K562 (cell line): Measurements from ENCODE around the gene TFAP2A. TPM values are rescaled to one million over a fixed set of nuclear protein-coding genes. Genes with fewer than 3 reads are reported as not detected.

Source experiments
- ATAC-seq: fragments of 200-7000 bp; cut with Tn5 transposase; 3 replicates; pipeline ENCODE4 v1.9.1; 2020; ENCODE audit warnings: moderate library complexity
- BruUV-seq: library from RNA; stranded (reverse); fragments of 400-500 nt; replicated peaks from 2 replicates; lab custom pipeline; 2021; lab: Mats Ljungman, UMichigan
- CTCF ChIA-PET: fragments of 300-600 bp; formaldehyde crosslinking; extraction: SDS; loops from one replicate; lab custom pipeline; 2021; ENCODE audit warnings: low intra/inter-chr PET ratio; lab: Yijun Ruan, JAX
- POLR2A ChIA-PET: fragments of 300-600, 350-650 bp; sonication (Branson Sonifier 250); formaldehyde crosslinking; extraction: SDS; loops from one replicate; lab custom pipeline; 2021; ENCODE audit warnings: antibody characterized with exemption, inconsistent platforms; lab: Yijun Ruan, JAX
- DNase-seq, 4 experiments: peaks; one replicate each; pipeline versions ENCODE4 v3.0.0 to v3.0.0-alpha.2; 2011 to 2018; ENCODE audit warnings: low spot score in 3 of 4, mixed read lengths in 3 of 4; ENCODE audit errors: extremely low read depth in 1 of 4
- FAIRE-seq: peaks from 2 replicates; lab custom pipeline; 2011; peaks lifted over from hg19 to GRCh38; lab: Jason Lieb, UNC
- H2AFZ ChIP-seq: 2 replicates; pipeline ENCODE4 v1.6.0; 2011; ENCODE audit warnings: low read depth, low read length, control low read depth, inconsistent platforms
- H3K27ac ChIP-seq: fragments of 200-600 bp; 3 replicates; pipeline ENCODE4 v1.8.0; 2011; ENCODE audit warnings: low read depth, mild to moderate bottlenecking, control low read depth, inconsistent platforms, low read length, moderate library complexity, mixed read lengths; ENCODE audit errors: extremely low read depth
- H3K27me3 ChIP-seq, 2 experiments: fragments of 300-600 bp in 1 of 2; 2 replicates in 1 of 2; 3 replicates in 1 of 2; pipeline versions ENCODE4 v1.6.0 to v1.8.0; 2011; ENCODE audit warnings: inconsistent platforms in 2 of 2, low read length in 2 of 2, mild to moderate bottlenecking in 1 of 2, mixed read lengths in 1 of 2, moderate library complexity in 1 of 2; ENCODE audit not compliant: control insufficient read depth in 2 of 2, insufficient read depth in 2 of 2
- H3K36me3 ChIP-seq: fragments of 300-600 bp; 3 replicates; pipeline ENCODE4 v1.8.0; 2011; ENCODE audit warnings: mild to moderate bottlenecking, low read length, inconsistent platforms; ENCODE audit not compliant: control insufficient read depth, insufficient read depth
- H3K4me1 ChIP-seq, 2 experiments: fragments of 200-600 bp in 1 of 2; replicated peaks in 1 of 2; 2 replicates in 1 of 2; 3 replicates in 1 of 2; pipeline versions ENCODE4 v1.5.1 to v1.8.0; 2011; ENCODE audit warnings: inconsistent platforms in 2 of 2, low read length in 2 of 2, mild to moderate bottlenecking in 1 of 2, mixed read lengths in 1 of 2, moderate library complexity in 1 of 2; ENCODE audit not compliant: control insufficient read depth in 2 of 2, insufficient read depth in 2 of 2
- H3K4me2 ChIP-seq: 2 replicates; pipeline ENCODE4 v1.6.1; 2011; ENCODE audit warnings: low read length, control low read depth, inconsistent platforms, mixed read lengths; ENCODE audit not compliant: insufficient read depth
- H3K4me3 ChIP-seq: fragments of 200-600 bp; sonication (generic), shearing (Covaris generic); 2 replicates; pipeline ENCODE4 v1.5.1; 2016; ENCODE audit warnings: control low read depth, inconsistent platforms
- H3K79me2 ChIP-seq: fragments of 200-600 bp; 3 replicates; pipeline ENCODE4 v1.8.0; 2011; ENCODE audit warnings: low read length, inconsistent platforms; ENCODE audit not compliant: control insufficient read depth, insufficient read depth
- H3K9ac ChIP-seq, 2 experiments: 2 replicates each; pipeline versions ENCODE4 v1.6.0 to v1.6.1; 2011; ENCODE audit warnings: low read depth in 2 of 2, low read length in 2 of 2, control low read depth in 1 of 2, inconsistent platforms in 1 of 2, mild to moderate bottlenecking in 1 of 2, mixed read lengths in 1 of 2; ENCODE audit not compliant: insufficient read depth in 1 of 2
- H3K9me1 ChIP-seq: one replicate; pipeline ENCODE4 v1.6.0; 2011; ENCODE audit warnings: inconsistent platforms, mild to moderate bottlenecking, low read length, moderate library complexity; ENCODE audit not compliant: control insufficient read depth, insufficient read depth
- H3K9me3 ChIP-seq: replicated peaks from 2 replicates; pipeline ENCODE4 v1.5.1; 2011; ENCODE audit warnings: low read depth, low read length, inconsistent platforms; ENCODE audit not compliant: control insufficient read depth, insufficient read depth
- H4K20me1 ChIP-seq: replicated peaks from 2 replicates; pipeline ENCODE4 v1.6.1; 2011; ENCODE audit warnings: low read length, inconsistent platforms, mixed read lengths; ENCODE audit not compliant: control insufficient read depth, insufficient read depth
- BHLHE40 ChIP-seq: IDR thresholded peaks from 2 replicates; pipeline ENCODE4 v1.6.1; 2011; ENCODE audit warnings: low read length, improper control_type of control experiment
- ELF2 ChIP-seq: fragments of 250-450 bp; sonication (Bioruptor Pico); IDR thresholded peaks from 2 replicates; pipeline ENCODE4 v1.5.0; 2021; ENCODE audit warnings: mild to moderate bottlenecking
- EZH2 ChIP-seq: IDR thresholded peaks from 2 replicates; pipeline ENCODE4 v1.6.1; 2012; ENCODE audit warnings: low read depth, mild to moderate bottlenecking, inconsistent platforms, low read length, borderline replicate concordance
- HDAC6 ChIP-seq: IDR thresholded peaks from 2 replicates; pipeline ENCODE4 v1.6.1; 2012; ENCODE audit warnings: low read depth, mild to moderate bottlenecking, control low read depth, inconsistent platforms, low read length, moderate library complexity
- MNT ChIP-seq, 2 experiments: fragments of 450-650 bp; conservative IDR thresholded peaks; 2 replicates each; pipeline ENCODE4 v1.6.1; 2017; ENCODE audit warnings: mild to moderate bottlenecking in 2 of 2, moderate library complexity in 2 of 2
- RBM17 ChIP-seq: fragments of 200-400 bp; formaldehyde crosslinking; IDR thresholded peaks from 2 replicates; pipeline ENCODE4 v1.6.1; 2017; ENCODE audit warnings: low read depth, mild to moderate bottlenecking, low read length, borderline replicate concordance
- SIX5 ChIP-seq, 2 experiments: IDR thresholded peaks; 2 replicates each; pipeline ENCODE4 v1.6.1; 2011; ENCODE audit warnings: low read length in 2 of 2, borderline replicate concordance in 1 of 2, low read depth in 1 of 2, mild to moderate bottlenecking in 1 of 2, moderate library complexity in 1 of 2; ENCODE audit not compliant: insufficient read depth in 1 of 2
- STAG1 ChIP-seq: sonication (generic); formaldehyde crosslinking; IDR thresholded peaks from 2 replicates; pipeline ENCODE4 v1.5.0; 2020; ENCODE audit warnings: missing genetic modification reagents, borderline replicate concordance
- TEAD2 ChIP-seq: fragments of 450-650 bp; IDR thresholded peaks from 2 replicates; pipeline ENCODE4 v1.6.1; 2016; ENCODE audit warnings: missing genetic modification characterization, control low read depth, missing compliant biosample characterization
- ZNF696 ChIP-seq: fragments of 250-450 bp; sonication (Bioruptor Pico); conservative IDR thresholded peaks from 2 replicates; pipeline ENCODE4 v1.4.0; 2020; ENCODE audit warnings: mild to moderate bottlenecking, moderate library complexity
- WGBS: fragments of 100-300 bp; shearing (Covaris generic); methylation state at CpG from one replicate; pipeline ENCODE4 v1.1.6; 2016; ENCODE audit warnings: low coverage, mixed read lengths; ENCODE audit not compliant: insufficient coverage; ENCODE audit errors: missing lambda C conversion rate; 5-methylcytosine and 5-hydroxymethylcytosine counted together
- in situ Hi-C: fragments of 300-500 bp; cut with MboI; formaldehyde crosslinking; loops from 4 replicates; pipeline ENCODE4 v1.15.0; 2018; ENCODE audit warnings: inconsistent platforms, mixed read lengths
- intact Hi-C: fragments of 100-400 bp; cut with micrococcal nuclease; formaldehyde crosslinking; loops from 2 replicates; pipeline ENCODE4 v1.14.2; 2022
- polyA plus RNA-seq, 8 experiments: library from polyadenylated mRNA; depleted of rRNA in 4 of 8; stranded (reverse) in 5 of 8; unstranded in 3 of 8; fragments of >200 nt; fragmentation: Nextera tagmentation in 2 of 8; fragmentation: Illumina TruSeq in 1 of 8; extraction: Ambion mirVana in 2 of 8; extraction: Trizol in 1 of 8; gene quantifications; 2 replicates each; pipeline versions ENCODE4 v1.2.1 to v1.2.3, GENCODE V29; 2011 to 2014; ENCODE audit warnings: inconsistent platforms in 1 of 8, missing spikeins in 1 of 8
- total RNA-seq, 7 experiments: library from RNA; depleted of rRNA in 6 of 7; stranded (reverse); fragments of >200 nt in 6 of 7; fragmentation: Illumina TruSeq in 2 of 7; extraction: Trizol in 2 of 7; gene quantifications; 2 replicates each; pipeline versions ENCODE4 v1.2.1 to v1.2.3, GENCODE V29; 2011 to 2021; ENCODE audit warnings: low replicate concordance in 1 of 7

Gene TFAP2A
- total and polyA plus RNA-seq, 9 of the 15 experiments (the other 6 are each of a cell fraction or from before 2014, with no cell fraction given): 0.14 to 0.53 (median 0.19) TPM; not detected in 1

DNA sequence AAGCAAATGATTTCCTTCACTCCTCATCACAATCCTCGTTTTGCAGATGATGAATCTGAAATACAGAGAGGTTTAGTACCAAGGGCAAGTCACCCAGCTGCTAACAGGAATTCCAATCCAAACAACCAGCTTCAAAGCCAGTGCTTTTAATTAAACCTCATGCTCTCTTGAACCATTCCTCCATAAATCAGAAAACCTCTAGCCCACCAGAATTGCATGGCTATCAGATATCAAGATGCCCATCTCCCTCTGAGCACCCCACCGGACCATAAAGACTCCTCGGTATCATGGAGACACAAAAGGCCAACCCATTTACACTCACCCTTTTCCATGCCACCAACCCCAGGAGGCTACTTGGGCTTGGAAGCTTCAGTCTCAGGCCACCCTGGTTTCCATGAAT, 46.0 kb downstream of the TFAP2A start (continued):
- no peak for TF ChIP-seq EZH2

GRCh38 chr6:10363911-10364310, 51.0 kb downstream of the TFAP2A start:
- TF ChIP-seq TEAD2 (no peak), RBM17 (no peak), SIX5 (IDR thresholded peaks at IDR 0.05; ENCODE audit: borderline replicate concordance in 1 of 2, insufficient read depth in 1 of 2, low read depth in 1 of 2, low read length in 2 of 2) (no peak), BHLHE40 (no peak), ZNF696 (CRISPR knock-in tag) (no peak), HDAC6 (no peak), ELF2 (CRISPR knock-in tag) (no peak), MNT (conservative IDR thresholded peaks at IDR 0.05) (no peak), STAG1 (CRISPR knock-in tag) (no peak)
- no peak overlapping the region for H3K4me3 ChIP-seq
- ATAC-seq: no peak
- DNase-seq: no peak
- no peak overlapping the region for H2AFZ ChIP-seq
- CTCF ChIA-PET: no interaction called here
- no peaks in the 10 kb centered on the region for H3K9me1 ChIP-seq
- no peaks in the 10 kb centered on the region for H4K20me1 ChIP-seq
- H3K9me3 ChIP-seq: no peaks in the 10 kb centered on the region
- no peaks in the 10 kb centered on the region for H3K79me2 ChIP-seq
- no peaks in the 10 kb centered on the region for H3K36me3 ChIP-seq
- POLR2A ChIA-PET: interaction anchor here (0.6 kb wide), 1 partner anchor 13 kb away, joined by 3 read pairs; no protein-coding TSS in a partner anchor
- H3K27me3 ChIP-seq: no peaks in the 10 kb centered on the region
- BruUV-seq: no TSS peak
- intact Hi-C loops: no loop called here
- in situ Hi-C loops: no loop called here
- no peak for FAIRE-seq
- no peak overlapping the region for H3K4me2 ChIP-seq
- no peaks in the 10 kb centered on the region for H3K4me1 ChIP-seq
- no peak overlapping the region for H3K9ac ChIP-seq
- 25% methylated on average over 6 of the region's 6 CpGs for WGBS
- no peak overlapping the region for H3K27ac ChIP-seq
